B cell (primary cell): Measurements from ENCODE around the gene IFRD1. TPM values are rescaled to one million over a fixed set of nuclear protein-coding genes. Genes with fewer than 3 reads are reported as not detected.

Experiments
- ATAC-seq: fragments of 200-7000 bp; cut with Tn5 transposase; one replicate; pipeline ENCODE4 v1.10.0; 2021; ENCODE audit warnings: low read depth, mild to moderate bottlenecking, moderate number of reproducible peaks, moderate library complexity
- CTCF ChIA-PET: fragments of 350-600 bp; sonication (Branson Sonifier 250); formaldehyde crosslinking; loops from one replicate; lab custom pipeline; 2021; ENCODE audit warnings: antibody characterized with exemption, inconsistent platforms; lab: Charles Lee
- POLR2A ChIA-PET: fragments of 350-600 bp; sonication (Branson Sonifier 250); formaldehyde crosslinking; loops from one replicate; lab custom pipeline; 2021; ENCODE audit warnings: antibody characterized with exemption; lab: Charles Lee
- DNase-seq: peaks from one replicate; pipeline ENCODE4 v3.0.0; 2013
- H2AFZ ChIP-seq: 2 replicates; pipeline ENCODE4 v1.6.1; 2012; ENCODE audit warnings: mild to moderate bottlenecking, low read depth, low read length; ENCODE audit not compliant: insufficient read depth, poor library complexity, severe bottlenecking
- H3K27ac ChIP-seq, 2 donors: 1 replicate in 1 of 2; 2 replicates in 1 of 2; pipeline ENCODE4 v1.5.1; 2012 to 2013; ENCODE audit warnings: low read length in 2 of 2, mild to moderate bottlenecking in 2 of 2, moderate library complexity in 1 of 2
- H3K27me3 ChIP-seq, 4 experiments: fragments of 200-600 bp in 1 of 4; sonication (generic) in 1 of 4; replicated peaks in 1 of 4; 1 replicate in 2 of 4; 2 replicates in 2 of 4; pipeline versions ENCODE4 v1.6.1 to v1.7.0; 2013 to 2016; ENCODE audit warnings: low read length in 3 of 4, mild to moderate bottlenecking in 2 of 4, mixed read lengths in 1 of 4, moderate library complexity in 1 of 4; ENCODE audit not compliant: insufficient read depth in 4 of 4, control insufficient read depth in 3 of 4; ENCODE audit errors: control extremely low read depth in 1 of 4
- H3K36me3 ChIP-seq, 2 experiments: replicated peaks in 1 of 2; 1 replicate in 1 of 2; 2 replicates in 1 of 2; pipeline versions ENCODE4 v1.6.1 to v1.7.1; 2013; ENCODE audit warnings: low read length in 1 of 2; ENCODE audit not compliant: insufficient read depth in 2 of 2, control insufficient read depth in 1 of 2; ENCODE audit errors: control extremely low read depth in 1 of 2, extremely low read depth in 1 of 2
- H3K4me1 ChIP-seq, 2 donors: fragments of 200-600 bp in 1 of 2; sonication (generic) in 1 of 2; 1 replicate in 1 of 2; 2 replicates in 1 of 2; pipeline versions ENCODE4 v1.5.1 to v1.6.1; 2013 to 2017; ENCODE audit warnings: low read length in 2 of 2; ENCODE audit not compliant: control insufficient read depth in 2 of 2, insufficient read depth in 2 of 2
- H3K4me2 ChIP-seq: replicated peaks from 2 replicates; pipeline ENCODE3; 2012; ENCODE audit warnings: mild to moderate bottlenecking, low read depth, low read length; ENCODE audit not compliant: poor library complexity, severe bottlenecking
- H3K4me3 ChIP-seq, 5 experiments: fragments of 200-600 bp in 1 of 5; sonication (generic) in 1 of 5; 1 replicate in 3 of 5; 2 replicates in 2 of 5; pipeline versions ENCODE4 v1.5.1 to v1.7.0; 2011 to 2016; ENCODE audit warnings: low read length in 4 of 5, mild to moderate bottlenecking in 4 of 5, low read depth in 2 of 5, control low read depth in 1 of 5, moderate library complexity in 1 of 5; ENCODE audit not compliant: insufficient read depth in 1 of 5; ENCODE audit errors: control extremely low read depth in 1 of 5, extremely low read depth in 1 of 5
- H3K79me2 ChIP-seq: fragments of 200-600 bp; sonication (generic); one replicate; pipeline ENCODE4 v1.6.0; 2016; ENCODE audit warnings: low read length; ENCODE audit not compliant: control insufficient read depth, insufficient read depth
- H3K9ac ChIP-seq: fragments of 200-600 bp; sonication (generic); 2 replicates; pipeline ENCODE4 v1.6.1; 2017; ENCODE audit warnings: mild to moderate bottlenecking, low read length, moderate library complexity
- H3K9me3 ChIP-seq, 3 donors: one replicate each; pipeline versions ENCODE4 v1.6.1 to v1.7.1; 2013; ENCODE audit warnings: low read length in 2 of 3; ENCODE audit not compliant: control insufficient read depth in 2 of 3, insufficient read depth in 1 of 3; ENCODE audit errors: control extremely low read depth in 1 of 3
- H4K20me1 ChIP-seq: 2 replicates; pipeline ENCODE4 v1.6.0; 2012; ENCODE audit warnings: mild to moderate bottlenecking, low read length; ENCODE audit not compliant: insufficient read depth, control insufficient read depth, poor library complexity, severe bottlenecking
- H3K27ac Mint-ChIP-seq: one replicate; pipeline ENCODE4 v1.8.0; 2021; ENCODE audit warnings: mixed read lengths
- H3K27me3 Mint-ChIP-seq: one replicate; pipeline ENCODE4 v1.8.0; 2021; ENCODE audit warnings: mixed read lengths
- H3K4me1 Mint-ChIP-seq: one replicate; pipeline ENCODE4 v1.8.0; 2021; ENCODE audit warnings: mixed read lengths
- H3K4me3 Mint-ChIP-seq: one replicate; pipeline ENCODE4 v1.8.0; 2021; ENCODE audit warnings: mixed read lengths
- H3K9me3 Mint-ChIP-seq: one replicate; pipeline ENCODE4 v1.8.0; 2022; ENCODE audit warnings: mixed read lengths; ENCODE audit not compliant: insufficient read depth
- EZH2 ChIP-seq: IDR thresholded peaks from 2 replicates; pipeline ENCODE4 v1.6.1; 2012; ENCODE audit warnings: borderline replicate concordance, low read depth, mild to moderate bottlenecking, moderate library complexity, low read length; ENCODE audit not compliant: insufficient read depth, poor library complexity, severe bottlenecking
- WGBS: methylation state at CpG from one replicate; pipeline ENCODE4 v1.1.5; 2013; ENCODE audit warnings: missing lambda C conversion rate; ENCODE audit not compliant: insufficient coverage; 5-methylcytosine and 5-hydroxymethylcytosine counted together
- intact Hi-C: fragments of 100-400 bp; cut with micrococcal nuclease; formaldehyde crosslinking; loops from one replicate; pipeline ENCODE4 v1.10.0; 2022
- polyA plus RNA-seq: library from polyadenylated mRNA; depleted of rRNA; stranded (reverse); fragments of >200 nt; gene quantifications from 2 replicates; pipeline ENCODE4 v1.2.3, GENCODE V29; 2012
- total RNA-seq, 2 donors: library from RNA; stranded (reverse); fragments of 120-200 nt in 1 of 2; gene quantifications; 1 replicate in 1 of 2; 2 replicates in 1 of 2; pipeline versions ENCODE4 v1.2.3 to v1.2.4, GENCODE V29; 2013 to 2022
- TF ChIP-seq, protein P1 (sequence below): fragments of 200-600 bp; IDR thresholded peaks from one replicate; pipeline ENCODE4 v1.8.0; 2022; ENCODE audit warnings: antibody characterized with exemption, mild to moderate bottlenecking

IFRD1 gene
- total and polyA plus RNA-seq, 2 donors (not counting 1 experiment from before 2014, with no cell fraction given) = 54.1 to 106 TPM

DNA sequence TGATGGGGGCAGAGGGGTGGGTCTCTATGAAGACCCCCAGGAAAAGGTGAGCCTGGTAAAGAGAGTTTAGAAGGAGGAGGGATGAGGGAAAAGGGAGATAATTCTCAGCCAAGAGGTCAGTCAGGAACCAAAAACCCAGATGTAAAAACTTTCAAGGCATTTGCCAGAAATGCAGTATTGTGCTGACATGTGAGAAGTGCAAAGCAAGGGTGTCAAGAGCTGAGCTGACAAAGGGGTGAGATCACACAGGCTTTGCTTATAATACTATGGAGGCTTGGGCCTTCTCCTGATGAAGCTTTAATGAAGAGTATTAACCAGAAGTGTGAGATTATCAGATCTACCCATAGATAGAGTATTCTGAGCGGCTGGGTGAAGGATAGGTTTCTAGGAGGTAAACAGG, 22.3 kb upstream of the IFRD1 start:
- Mint-ChIP-seq H3K27ac (no peak overlapping the region), H3K9me3 (no peaks in the 10 kb centered on the region), H3K27me3 (peaks cover 3% of the 10 kb centered on the region), H3K4me1 (peaks cover 4% of the 10 kb centered on the region), H3K4me3 (no peak overlapping the region)
- H3K9ac ChIP-seq = no peak overlapping the region
- no peak for ATAC-seq
- no peak for DNase-seq
- no peak overlapping the region for H3K4me2 ChIP-seq
- POLR2A ChIA-PET = no interaction called here
- TF ChIP-seq EZH2 = no peak
- no peak overlapping the region for H2AFZ ChIP-seq
- no peaks in the 10 kb centered on the region for H3K9me3 ChIP-seq
- no peaks in the 10 kb centered on the region for H3K27me3 ChIP-seq
- no peak overlapping the region for H3K27ac ChIP-seq
- H4K20me1 ChIP-seq = no peaks in the 10 kb centered on the region
- no peaks in the 10 kb centered on the region for H3K79me2 ChIP-seq
- WGBS = no CpG with 5 or more reads among the region's 1 CpG
- no peaks in the 10 kb centered on the region for H3K36me3 ChIP-seq
- intact Hi-C loops = no loop called here
- CTCF ChIA-PET = no interaction called here
- no peak overlapping the region for H3K4me3 ChIP-seq
- H3K4me1 ChIP-seq = peaks cover 0 to under 1% of the 10 kb centered on the region in 2 donors

DNA sequence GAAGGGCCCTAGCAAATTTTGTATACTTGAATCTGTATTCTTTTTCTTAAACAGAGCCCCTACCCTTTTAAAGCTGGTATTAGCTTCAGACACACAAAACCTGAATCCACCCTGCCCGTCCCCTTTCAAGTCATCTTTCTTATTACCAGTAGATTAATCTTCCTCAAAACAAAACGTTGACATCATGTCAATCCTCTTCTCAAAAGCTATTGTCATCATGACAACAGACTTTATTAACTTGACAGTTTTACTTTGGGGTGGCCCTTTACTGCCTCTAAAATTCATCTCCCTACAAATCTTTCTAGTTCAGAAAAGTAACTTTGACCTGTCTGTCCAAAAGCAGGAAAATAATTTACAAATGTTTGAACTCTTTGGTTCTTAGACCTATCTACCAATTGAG, 21.5 kb upstream of the IFRD1 start:
- H3K9me3 ChIP-seq = no peaks in the 10 kb centered on the region
- H3K4me1 ChIP-seq = no peaks in the 10 kb centered on the region
- ChIA-PET CTCF (no interaction called here), POLR2A (no interaction called here)
- H3K27me3 ChIP-seq = no peaks in the 10 kb centered on the region
- no peak for ATAC-seq
- Mint-ChIP-seq H3K4me1 (no peaks in the 10 kb centered on the region), H3K27ac (no peak overlapping the region), H3K27me3 (peaks cover 3% of the 10 kb centered on the region), H3K9me3 (no peaks in the 10 kb centered on the region), H3K4me3 (no peak overlapping the region)
- no peak overlapping the region for H3K27ac ChIP-seq
- no peak overlapping the region for H2AFZ ChIP-seq
- no peak overlapping the region for H3K9ac ChIP-seq
- no peak overlapping the region for H3K4me3 ChIP-seq
- TF ChIP-seq EZH2 = no peak
- TF ChIP-seq, protein P1, sequence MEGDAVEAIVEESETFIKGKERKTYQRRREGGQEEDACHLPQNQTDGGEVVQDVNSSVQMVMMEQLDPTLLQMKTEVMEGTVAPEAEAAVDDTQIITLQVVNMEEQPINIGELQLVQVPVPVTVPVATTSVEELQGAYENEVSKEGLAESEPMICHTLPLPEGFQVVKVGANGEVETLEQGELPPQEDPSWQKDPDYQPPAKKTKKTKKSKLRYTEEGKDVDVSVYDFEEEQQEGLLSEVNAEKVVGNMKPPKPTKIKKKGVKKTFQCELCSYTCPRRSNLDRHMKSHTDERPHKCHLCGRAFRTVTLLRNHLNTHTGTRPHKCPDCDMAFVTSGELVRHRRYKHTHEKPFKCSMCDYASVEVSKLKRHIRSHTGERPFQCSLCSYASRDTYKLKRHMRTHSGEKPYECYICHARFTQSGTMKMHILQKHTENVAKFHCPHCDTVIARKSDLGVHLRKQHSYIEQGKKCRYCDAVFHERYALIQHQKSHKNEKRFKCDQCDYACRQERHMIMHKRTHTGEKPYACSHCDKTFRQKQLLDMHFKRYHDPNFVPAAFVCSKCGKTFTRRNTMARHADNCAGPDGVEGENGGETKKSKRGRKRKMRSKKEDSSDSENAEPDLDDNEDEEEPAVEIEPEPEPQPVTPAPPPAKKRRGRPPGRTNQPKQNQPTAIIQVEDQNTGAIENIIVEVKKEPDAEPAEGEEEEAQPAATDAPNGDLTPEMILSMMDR = no peak
- H3K4me2 ChIP-seq = no peak overlapping the region
- 100% methylated on average over 2 of the region's 2 CpGs for WGBS
- H4K20me1 ChIP-seq = no peaks in the 10 kb centered on the region
- intact Hi-C loops = no loop called here
- H3K36me3 ChIP-seq = no peaks in the 10 kb centered on the region
- no peak for DNase-seq
- no peaks in the 10 kb centered on the region for H3K79me2 ChIP-seq
